GM12878 (cell line): ENCODE results near the gene FAM72A.
"Not testable (repeated sequence)": the region's sequence is repeated elsewhere in the genome, so short reads cannot be mapped to it uniquely, and the experiment has no call there.

Source experiments
- CREB1 ChIP-seq: IDR thresholded peaks from 2 replicates; pipeline ENCODE4 v1.6.1; 2012; ENCODE audit warnings: low read depth, mild to moderate bottlenecking, inconsistent platforms
- MXI1 ChIP-seq: fragments of 150-350 bp; IDR thresholded peaks from 2 replicates; pipeline ENCODE4 v1.6.1; 2011; ENCODE audit warnings: low read depth, mild to moderate bottlenecking, inconsistent platforms, low read length, improper control_type of control experiment
- TAF1 ChIP-seq: IDR thresholded peaks from 2 replicates; pipeline ENCODE4 v1.6.1; 2011; ENCODE audit warnings: mild to moderate bottlenecking, low read depth, low read length, borderline replicate concordance

DNA sequence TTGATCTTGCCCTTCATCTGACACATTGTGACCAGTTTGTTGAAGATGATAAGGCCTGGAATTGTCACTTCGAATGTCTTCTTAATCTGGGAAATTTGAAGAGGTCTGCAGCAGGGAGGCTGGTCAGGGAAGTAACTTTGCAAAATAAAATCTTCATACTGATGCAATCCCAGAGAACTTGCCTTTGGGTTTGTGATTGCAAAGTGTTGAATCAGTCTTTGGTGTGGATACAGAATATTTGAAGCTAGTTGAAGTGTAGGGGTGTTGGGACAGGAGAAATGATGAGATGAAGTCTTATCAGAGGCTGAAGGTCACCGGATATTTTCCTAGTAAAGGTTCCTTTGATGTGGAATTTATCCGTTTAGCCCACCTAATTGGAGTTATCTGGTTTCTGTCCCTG, 42.8 kb upstream of the FAM72A start:
- TF ChIP-seq MXI1, TAF1, CREB1: not testable (repeated sequence)
